MCF 10A (cell line): ENCODE data around the gene COG5. TPM values are rescaled to one million over a fixed set of nuclear protein-coding genes. Genes with fewer than 3 reads are reported as not detected.

ENCODE experiments used
- BruUV-seq: library from RNA; stranded (reverse); fragments of 400-500 nt; replicated peaks from 2 replicates; lab custom pipeline; 2021; lab: Mats Ljungman, UMichigan
- CTCF ChIA-PET: fragments of 300-600 bp; sonication (Branson Sonifier 250); formaldehyde crosslinking; extraction: SDS; loops from one replicate; lab custom pipeline; 2021; ENCODE audit warnings: antibody characterized with exemption, inconsistent platforms; lab: Yijun Ruan, JAX
- POLR2A ChIA-PET: fragments of 300-600, 350-650 bp; sonication (Branson Sonifier 250); formaldehyde crosslinking; extraction: SDS; loops from one replicate; lab custom pipeline; 2020; ENCODE audit warnings: antibody characterized with exemption, inconsistent platforms; lab: Yijun Ruan, JAX
- DNase-seq: peaks from one replicate; pipeline ENCODE4 v3.0.0-alpha.2; 2018; ENCODE audit not compliant: unreplicated experiment
- H3K27ac Mint-ChIP-seq: one replicate; pipeline ENCODE4 v1.8.0; 2022; ENCODE audit warnings: mild to moderate bottlenecking, low read depth, mixed read lengths; ENCODE audit not compliant: unreplicated experiment
- H3K27me3 Mint-ChIP-seq: one replicate; pipeline ENCODE4 v1.8.0; 2022; ENCODE audit warnings: mixed read lengths; ENCODE audit not compliant: insufficient read depth, unreplicated experiment
- H3K36me3 Mint-ChIP-seq: one replicate; pipeline ENCODE4 v1.8.0; 2022; ENCODE audit warnings: mild to moderate bottlenecking, moderate library complexity, mixed read lengths; ENCODE audit not compliant: insufficient read depth, unreplicated experiment
- H3K4me1 Mint-ChIP-seq: one replicate; pipeline ENCODE4 v1.8.0; 2022; ENCODE audit warnings: mixed read lengths; ENCODE audit not compliant: insufficient read depth, unreplicated experiment
- H3K4me3 Mint-ChIP-seq: one replicate; pipeline ENCODE4 v1.8.0; 2022; ENCODE audit warnings: mild to moderate bottlenecking, moderate library complexity, mixed read lengths; ENCODE audit not compliant: unreplicated experiment
- H3K9me3 Mint-ChIP-seq: one replicate; pipeline ENCODE4 v1.8.0; 2022; ENCODE audit warnings: mixed read lengths; ENCODE audit not compliant: unreplicated experiment
- CTCF ChIP-seq: fragments of 200-600 bp; IDR thresholded peaks from one replicate; pipeline ENCODE4 v1.8.0; 2022; ENCODE audit warnings: antibody characterized with exemption, mild to moderate bottlenecking; ENCODE audit not compliant: unreplicated experiment
- intact Hi-C: fragments of 100-400 bp; cut with micrococcal nuclease; formaldehyde crosslinking; loops from 2 replicates; pipeline ENCODE4 v1.14.1; 2022
- total RNA-seq: library from RNA; stranded (reverse); gene quantifications from 2 replicates; pipeline ENCODE4 v1.2.3, GENCODE V29; 2022

Gene COG5
- total RNA-seq, 1 experiment from 2014 or later, result 40.3 TPM

GRCh38 chr7:107430057-107430456 is 133.7 kb downstream of the COG5 start:
- no TSS peak for BruUV-seq
- ChIA-PET CTCF (interaction anchor here (0.6 kb wide), 2 partner anchors 290 to 295 kb away, joined by 3 read pairs; no protein-coding TSS in a partner anchor), POLR2A (no interaction called here)
- TF ChIP-seq CTCF, result no peak
- H3K4me1 Mint-ChIP-seq, result no peaks in the 10 kb centered on the region
- intact Hi-C loops, result no loop called here
- H3K27me3 Mint-ChIP-seq, result no peaks in the 10 kb centered on the region
- no peak for DNase-seq
- no peak overlapping the region for H3K27ac Mint-ChIP-seq
- no peaks in the 10 kb centered on the region for H3K9me3 Mint-ChIP-seq
- no peaks in the 10 kb centered on the region for H3K36me3 Mint-ChIP-seq
- no peak overlapping the region for H3K4me3 Mint-ChIP-seq

GRCh38 chr7:107428642-107429041 is 135.1 kb downstream of the COG5 start:
- ChIA-PET POLR2A (interaction anchor here (0.6 kb wide), 1 partner anchor 14 kb away, joined by 4 read pairs; no protein-coding TSS in a partner anchor), CTCF (no interaction called here)
- no peak overlapping the region for H3K4me3 Mint-ChIP-seq
- H3K4me1 Mint-ChIP-seq, result no peaks in the 10 kb centered on the region
- H3K36me3 Mint-ChIP-seq, result no peaks in the 10 kb centered on the region
- BruUV-seq, result no TSS peak
- TF ChIP-seq CTCF, result no peak
- intact Hi-C loops, result no loop called here
- no peaks in the 10 kb centered on the region for H3K27me3 Mint-ChIP-seq
- DNase-seq, result no peak
- H3K9me3 Mint-ChIP-seq, result no peaks in the 10 kb centered on the region
- H3K27ac Mint-ChIP-seq, result no peak overlapping the region

GRCh38 chr7:107427462-107427861 is 136.3 kb downstream of the COG5 start:
- ChIA-PET POLR2A (no interaction called here), CTCF (no interaction called here)
- DNase-seq, result no peak
- H3K36me3 Mint-ChIP-seq, result no peaks in the 10 kb centered on the region
- H3K4me1 Mint-ChIP-seq, result no peaks in the 10 kb centered on the region
- BruUV-seq, result no TSS peak
- H3K4me3 Mint-ChIP-seq, result no peak overlapping the region
- no peaks in the 10 kb centered on the region for H3K27me3 Mint-ChIP-seq
- H3K27ac Mint-ChIP-seq, result no peak overlapping the region
- no peaks in the 10 kb centered on the region for H3K9me3 Mint-ChIP-seq
- TF ChIP-seq CTCF, result no peak
- intact Hi-C loops, result no loop called here

GRCh38 chr7:107414198-107414597 is 149.5 kb downstream of the COG5 start:
- H3K36me3 Mint-ChIP-seq, result peaks cover 4% of the 10 kb centered on the region

More at GRCh38 chr7:107414198-107414597, 149.5 kb downstream of the COG5 start:
- no peaks in the 10 kb centered on the region for H3K9me3 Mint-ChIP-seq
- ChIA-PET CTCF (no interaction called here), POLR2A (no interaction called here)
- no peak for TF ChIP-seq CTCF
- no peaks in the 10 kb centered on the region for H3K27me3 Mint-ChIP-seq
- BruUV-seq, result no TSS peak
- intact Hi-C loops, result no loop called here
- H3K4me1 Mint-ChIP-seq, result no peaks in the 10 kb centered on the region
- no peak overlapping the region for H3K27ac Mint-ChIP-seq
- no peak for DNase-seq
- no peak overlapping the region for H3K4me3 Mint-ChIP-seq
